PC-3 (cell line): ENCODE results near the gene PHTF2.

ENCODE experiments used
- CTCF ChIP-seq: fragments of 300-600 bp; sonication (generic); conservative IDR thresholded peaks from 2 replicates; pipeline ENCODE4 v1.5.1; 2017; ENCODE audit warnings: antibody characterized with exemption, low read depth, mild to moderate bottlenecking, low read length
- EZH2 ChIP-seq: fragments of 300-600 bp; sonication (generic); IDR thresholded peaks from one replicate; pipeline ENCODE4 v1.6.1; 2017; ENCODE audit warnings: antibody characterized with exemption, mild to moderate bottlenecking, low read length; ENCODE audit not compliant: unreplicated experiment
- EZH2phosphoT487 ChIP-seq: fragments of 300-600 bp; sonication (generic); IDR thresholded peaks from 2 replicates; pipeline ENCODE4 v1.6.1; 2018; ENCODE audit warnings: mild to moderate bottlenecking, antibody characterized with exemption, low read length, borderline replicate concordance

GRCh38 chr7:77794000-77794399 is 4.6 kb upstream of the PHTF2 start:
- TF ChIP-seq CTCF, result no peak
- no peak for TF ChIP-seq EZH2
- no peak for TF ChIP-seq EZH2phosphoT487
